HG03571 (cell line): ENCODE measurements around the gene HTATIP2.
"Not testable (repeated sequence)": the region's sequence is repeated elsewhere in the genome, so short reads cannot be mapped to it uniquely, and the experiment has no call there.

ENCODE experiments used
- ATAC-seq: cut with Tn5 transposase; IDR thresholded peaks from one replicate; pipeline ENCODE4 v1.9.1; 2021; ENCODE audit not compliant: unreplicated experiment

Gene HTATIP2

GRCh38 chr11:20363500-20364340 is at the start of gene HTATIP2:
HTATIP2 (plus strand) TSS chr11:20363714; CDS start chr11:20364238, 524 bp downstream.
- peak; percentile 97 for ATAC-seq

- no peak for ATAC-seq
These were observed 47.7 kb upstream of the HTATIP2 start for GRCh38 chr11:20315800-20316199.

- ATAC-seq: no peak
These were observed 42.3 kb upstream of the HTATIP2 start for GRCh38 chr11:20321177-20321576.

GRCh38 chr11:20327377-20327935 is 36.1 kb upstream of the HTATIP2 start:
- ATAC-seq: no peak

GRCh38 chr11:20336056-20336455 is 27.5 kb upstream of the HTATIP2 start:
- no peak for ATAC-seq

- no peak for ATAC-seq
These were observed 25.9 kb upstream of the HTATIP2 start for GRCh38 chr11:20337526-20338154.

GRCh38 chr11:20342347-20343141 is 21.0 kb upstream of the HTATIP2 start:
- ATAC-seq: no peak

GRCh38 chr11:20351136-20351535 is 12.4 kb upstream of the HTATIP2 start:
- no peak for ATAC-seq

GRCh38 chr11:20351751-20352262 is 11.7 kb upstream of the HTATIP2 start:
- ATAC-seq: no peak

GRCh38 chr11:20353829-20354434 is 9.6 kb upstream of the HTATIP2 start:
- no peak for ATAC-seq

GRCh38 chr11:20355221-20356219 is 8.0 kb upstream of the HTATIP2 start:
- peak; percentile 76 for ATAC-seq

- ATAC-seq: no peak
These were observed 6.4 kb upstream of the HTATIP2 start for GRCh38 chr11:20357150-20357549.

- no peak for ATAC-seq
These were observed 2.9 kb upstream of the HTATIP2 start for GRCh38 chr11:20360650-20361049.

GRCh38 chr11:20362481-20362880 is 1.0 kb upstream of the HTATIP2 start:
- ATAC-seq: no peak

- no peak for ATAC-seq
These were observed 390 bp upstream of the HTATIP2 start for GRCh38 chr11:20363149-20363499.

GRCh38 chr11:20364341-20364792 is 853 bp downstream of the HTATIP2 start:
- ATAC-seq: no peak

- not testable (repeated sequence) for ATAC-seq
These were observed 2.0 kb downstream of the HTATIP2 start for GRCh38 chr11:20365465-20365864.

- ATAC-seq: no peak
These were observed 3.9 kb downstream of the HTATIP2 start for GRCh38 chr11:20367313-20367948.

GRCh38 chr11:20368438-20368837 is 4.9 kb downstream of the HTATIP2 start:
- no peak for ATAC-seq
